BLaER1 treated with 17β-estradiol and CSF1 and Interleukin-3, amounts not matched to agents 10 nM and 100 nM (cell line): ENCODE results near the gene TRIM49.
"Not testable (repeated sequence)": the region's sequence is repeated elsewhere in the genome, so short reads cannot be mapped to it uniquely, and the experiment has no call there.

Experiments
- H3K27ac ChIP-seq, 11 experiments: shearing (Covaris generic); formaldehyde crosslinking; 2 replicates each; pipeline ENCODE4 v1.8.1; 2022
- H3K27me3 ChIP-seq, 11 experiments: shearing (Covaris generic); formaldehyde crosslinking; 2 replicates each; pipeline ENCODE4 v1.8.1; 2022
- H3K36me3 ChIP-seq, 11 experiments: shearing (Covaris generic); formaldehyde crosslinking; 2 replicates each; pipeline ENCODE4 v1.8.1; 2022
- H3K4me1 ChIP-seq, 10 experiments: shearing (Covaris generic); formaldehyde crosslinking; 2 replicates each; pipeline ENCODE4 v1.8.1; 2022
- H3K4me2 ChIP-seq, 11 experiments: shearing (Covaris generic); formaldehyde crosslinking; 2 replicates each; pipeline ENCODE4 v1.8.1; 2022
- H3K4me3 ChIP-seq, 10 experiments: shearing (Covaris generic); formaldehyde crosslinking; 2 replicates each; pipeline ENCODE4 v1.8.1; 2022
- H3K9ac ChIP-seq, 11 experiments: shearing (Covaris generic); formaldehyde crosslinking; 2 replicates each; pipeline ENCODE4 v1.8.1; 2022
- H3K9me3 ChIP-seq, 11 experiments: shearing (Covaris generic); formaldehyde crosslinking; replicated peaks in 1 of 11; 2 replicates each; pipeline ENCODE4 v1.8.1; 2022
- H4K20me1 ChIP-seq, 11 experiments: shearing (Covaris generic); formaldehyde crosslinking; 2 replicates each; pipeline ENCODE4 v1.8.1; 2022

The TRIM49 gene

GRCh38 chr11:89808475-89808874 lies at the start of gene TRIM49:
TRIM49 (minus strand) TSS chr11:89808575; CDS start chr11:89804469, 4,106 bp downstream.
- H3K27me3 ChIP-seq, H3K36me3 ChIP-seq, H3K4me3 ChIP-seq, H3K4me1 ChIP-seq, H3K4me2 ChIP-seq, H4K20me1 ChIP-seq, H3K27ac ChIP-seq, H3K9ac ChIP-seq, H3K9me3 ChIP-seq: not testable (repeated sequence)

- H3K9me3 ChIP-seq, H3K4me2 ChIP-seq, H3K27ac ChIP-seq, H3K4me1 ChIP-seq, H4K20me1 ChIP-seq, H3K27me3 ChIP-seq, H3K36me3 ChIP-seq, H3K9ac ChIP-seq, H3K4me3 ChIP-seq: not testable (repeated sequence)
These were observed 18.3 kb upstream of the TRIM49 start for GRCh38 chr11:89826694-89827093.

GRCh38 chr11:89820008-89820407 lies 11.6 kb upstream of the TRIM49 start:
- H3K4me1 ChIP-seq, H3K4me2 ChIP-seq, H4K20me1 ChIP-seq, H3K4me3 ChIP-seq, H3K27me3 ChIP-seq, H3K9me3 ChIP-seq, H3K9ac ChIP-seq, H3K36me3 ChIP-seq, H3K27ac ChIP-seq: not testable (repeated sequence)

GRCh38 chr11:89813535-89813934 lies 5.2 kb upstream of the TRIM49 start:
- H3K27ac ChIP-seq, H4K20me1 ChIP-seq, H3K36me3 ChIP-seq, H3K9me3 ChIP-seq, H3K4me1 ChIP-seq, H3K4me3 ChIP-seq, H3K9ac ChIP-seq, H3K4me2 ChIP-seq, H3K27me3 ChIP-seq: not testable (repeated sequence)

- H3K9ac ChIP-seq, H3K27me3 ChIP-seq, H3K4me3 ChIP-seq, H3K4me2 ChIP-seq, H3K27ac ChIP-seq, H3K4me1 ChIP-seq, H3K9me3 ChIP-seq, H3K36me3 ChIP-seq, H4K20me1 ChIP-seq: not testable (repeated sequence)
These were observed 20.8 kb downstream of the TRIM49 start for GRCh38 chr11:89787506-89788063.

GRCh38 chr11:89785726-89786125 lies 22.6 kb downstream of the TRIM49 start:
- not testable (repeated sequence) for H3K4me1 ChIP-seq, H3K9ac ChIP-seq, H3K27me3 ChIP-seq, H4K20me1 ChIP-seq, H3K4me2 ChIP-seq, H3K36me3 ChIP-seq, H3K4me3 ChIP-seq, H3K9me3 ChIP-seq, H3K27ac ChIP-seq

- not testable (repeated sequence) for H3K9me3 ChIP-seq, H3K9ac ChIP-seq, H3K4me2 ChIP-seq, H3K4me1 ChIP-seq, H3K36me3 ChIP-seq, H4K20me1 ChIP-seq, H3K27me3 ChIP-seq, H3K27ac ChIP-seq, H3K4me3 ChIP-seq
These were observed 57.6 kb downstream of the TRIM49 start for GRCh38 chr11:89750822-89751221.
